SK-MEL-5 (cell line): ENCODE results near the gene CFAP97D1. TPM values are rescaled to one million over a fixed set of nuclear protein-coding genes. Genes with fewer than 3 reads are reported as not detected.

Experiments used
- DNase-seq: peaks from one replicate; pipeline ENCODE4 v3.0.0-alpha.2; 2016; ENCODE audit warnings: low read depth, low spot score
- in situ Hi-C: cut with HindIII; loops from 2 replicates; pipeline ENCODE4 v1.10.0; 2016; ENCODE audit warnings: low sequenced_read_pairs, high pct_unique_total_duplicates, low pct_unique_long_range_greater_than_20kb
- polyA plus RNA-seq, 2 experiments: library from polyadenylated mRNA; depleted of rRNA; stranded (reverse); fragments of >200 nt; gene quantifications; 2 replicates each; pipeline ENCODE4 v1.2.3, GENCODE V29; 2015
- total RNA-seq: library from RNA; depleted of rRNA; stranded (reverse); fragments of >200 nt; shearing (Covaris generic); gene quantifications from 2 replicates; pipeline ENCODE4 v1.2.3, GENCODE V29; 2014; rRNA removed

Gene CFAP97D1
- total RNA-seq = 0.05 and 0.19 TPM in 2 replicates
- 0.02 and 0.18 TPM in 2 replicates for polyA plus RNA-seq (2015; cell fraction: cytosol; rRNA removed)
- polyA plus RNA-seq (2015; cell fraction: nucleus; rRNA removed) = not detected in 2 replicates

DNA sequence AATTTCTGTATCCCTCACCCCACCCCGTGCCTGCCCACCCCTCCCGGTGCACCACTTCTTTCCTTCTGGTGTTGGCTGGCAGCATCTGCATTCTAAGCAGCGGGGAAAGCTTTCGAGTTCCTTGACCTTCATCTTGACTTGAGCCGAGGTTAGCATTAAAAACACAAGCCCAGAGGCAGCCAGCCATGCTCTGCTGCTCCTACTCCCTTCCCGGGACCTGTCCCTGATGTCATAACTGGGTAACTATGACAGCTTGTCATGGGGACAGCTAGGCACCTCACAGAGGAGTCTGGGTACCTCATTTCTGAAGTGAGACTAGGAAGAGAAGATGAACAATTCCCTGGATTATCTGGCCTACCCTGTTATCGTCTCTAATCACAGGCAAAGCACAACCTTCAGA lies at the start of gene CFAP97D1:
Gene CFAP97D1 (plus strand): TSS at position 301 of the 400 bp plus-strand sequence. CDS start 28 bp downstream, at position 329.
- in situ Hi-C loops = no loop called here
- DNase-seq = no peak

DNA sequence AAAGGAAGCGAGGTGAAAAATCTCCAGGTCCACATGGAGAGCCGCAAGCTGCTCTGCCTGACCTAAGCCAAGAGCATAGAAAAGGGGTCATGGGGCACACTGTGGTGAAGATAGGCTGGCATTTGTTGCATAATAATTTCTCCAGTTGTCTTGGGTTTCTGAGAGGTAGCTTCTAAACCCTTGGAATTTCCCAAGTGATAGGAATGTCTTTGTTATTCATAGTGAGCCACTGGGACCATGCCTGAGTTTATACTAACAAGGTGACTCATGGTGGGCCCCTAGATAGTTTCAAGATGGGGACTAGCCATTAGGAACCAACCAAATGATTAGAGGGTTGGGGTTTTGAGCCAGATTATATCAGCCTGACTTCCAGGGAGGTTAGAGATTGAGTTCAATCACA lies 47.3 kb upstream of the CFAP97D1 start:
- in situ Hi-C loops = no loop called here
- no peak for DNase-seq

DNA sequence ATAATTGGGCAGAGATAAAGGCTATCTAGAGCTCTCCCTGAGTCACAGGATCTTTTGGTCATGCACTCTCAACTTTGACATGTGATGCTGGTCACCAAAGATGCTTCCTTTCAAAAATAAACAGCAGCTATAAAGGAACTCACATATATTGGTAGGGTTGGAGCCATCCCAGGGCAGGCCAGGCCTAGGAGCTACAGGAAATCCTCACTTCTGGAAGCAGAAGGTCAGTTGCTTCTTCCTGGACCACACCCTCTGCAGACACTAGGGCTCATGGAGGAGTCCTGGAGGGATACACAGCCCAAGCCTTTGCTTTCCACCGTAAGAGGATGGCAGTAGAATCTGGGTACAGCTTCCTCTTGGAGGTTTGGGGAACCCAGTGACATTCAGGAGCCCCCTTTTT lies 46.3 kb upstream of the CFAP97D1 start:
- DNase-seq = no peak
- in situ Hi-C loops = no loop called here

DNA sequence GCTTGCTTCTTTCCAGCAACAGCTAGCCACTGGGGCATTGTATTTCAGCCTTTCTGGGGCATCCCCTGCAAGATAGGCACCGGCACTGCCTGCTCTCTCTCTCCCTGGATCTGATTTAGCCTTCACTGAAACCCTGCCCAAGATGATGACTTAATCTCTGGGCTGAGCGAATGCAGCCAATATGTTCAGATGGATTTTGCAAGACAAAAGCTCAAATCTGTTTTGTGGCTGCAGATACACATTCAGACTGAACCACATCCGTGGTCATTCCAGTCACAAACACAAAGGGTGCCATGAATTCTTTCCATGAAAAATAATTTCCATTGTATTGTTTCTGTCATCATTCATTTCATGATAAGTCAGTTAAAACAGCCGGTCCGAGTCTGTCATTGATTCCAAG lies 45.9 kb upstream of the CFAP97D1 start:
- no peak for DNase-seq
- in situ Hi-C loops = no loop called here

DNA sequence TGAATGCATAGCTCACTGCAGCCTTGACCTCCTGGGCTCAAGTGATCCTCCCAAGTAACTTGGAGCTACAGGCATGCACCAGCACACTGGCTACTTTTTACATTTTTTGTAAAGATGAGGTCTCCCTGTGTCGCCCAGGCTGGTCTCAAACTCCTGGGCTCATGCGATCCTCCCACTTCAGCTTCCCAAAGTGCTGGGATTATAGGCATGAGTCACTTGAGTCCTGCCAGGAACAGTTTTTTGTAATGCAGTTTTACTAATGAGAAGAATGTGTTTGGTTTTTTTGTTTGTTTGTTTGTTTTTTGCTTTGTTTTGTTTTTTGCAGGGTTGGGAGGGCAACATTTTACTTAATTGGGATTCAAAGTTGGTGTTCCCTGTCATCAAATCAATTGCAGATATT lies 43.8 kb upstream of the CFAP97D1 start:
- in situ Hi-C loops = no loop called here
- DNase-seq = no peak

DNA sequence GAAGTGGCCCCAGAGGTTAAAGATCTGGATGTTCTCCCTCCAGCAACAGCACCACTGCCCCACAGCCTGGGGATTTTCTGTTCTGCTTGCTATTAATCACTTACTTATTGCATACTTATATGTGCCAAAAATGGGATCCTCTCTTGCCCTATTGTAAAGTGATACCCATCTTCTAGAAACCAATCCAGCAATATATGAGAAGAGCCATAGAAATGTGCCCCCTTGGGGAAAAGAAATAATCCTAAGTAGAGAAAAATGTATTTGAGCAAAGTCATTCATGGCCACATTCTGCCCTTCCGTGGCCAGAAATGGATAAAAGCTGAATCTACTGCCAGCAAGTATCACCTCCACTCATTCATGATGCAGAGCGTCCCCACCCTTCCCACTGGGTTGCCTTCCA lies 42.5 kb upstream of the CFAP97D1 start:
- in situ Hi-C loops = no loop called here
- no peak for DNase-seq

DNA sequence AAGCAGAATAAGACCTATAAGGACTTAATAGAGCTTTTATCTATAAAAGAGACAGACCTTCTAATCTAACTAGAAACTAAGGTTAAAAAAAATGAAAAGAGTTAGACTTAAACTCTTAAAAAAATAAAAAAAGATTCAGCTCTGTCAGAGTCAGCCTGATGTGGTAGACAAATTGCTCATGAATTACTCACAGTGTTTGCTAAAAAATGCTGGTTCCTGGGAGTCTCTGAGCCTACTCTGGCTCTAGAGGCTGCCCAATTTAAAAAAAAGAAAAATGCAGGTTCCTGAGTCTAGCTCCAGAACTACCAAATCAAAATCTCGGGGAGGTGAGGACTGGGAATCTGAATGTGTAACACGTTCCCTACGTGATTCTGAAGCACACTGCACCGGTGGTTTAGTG lies 39.7 kb upstream of the CFAP97D1 start:
- no peak for DNase-seq
- in situ Hi-C loops = no loop called here

DNA sequence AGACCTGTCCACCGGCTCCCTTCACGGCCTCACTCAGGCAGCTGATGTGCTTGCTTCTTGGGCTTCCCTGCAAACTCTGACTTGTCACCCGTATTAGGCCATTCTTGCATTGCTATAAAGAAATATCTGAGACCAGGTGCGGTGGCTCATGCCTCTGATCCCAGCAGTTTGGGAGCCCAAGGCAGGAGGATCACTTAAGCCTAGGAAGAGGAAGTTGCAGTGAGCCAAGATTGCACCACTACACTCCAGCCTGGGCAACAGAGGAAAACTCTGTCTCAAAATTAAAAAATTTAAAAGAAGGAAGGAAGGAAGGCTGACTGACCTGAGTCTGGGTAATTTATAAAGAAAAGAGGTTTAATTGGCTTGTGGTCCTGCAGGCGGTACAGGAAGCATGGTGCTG lies 38.6 kb upstream of the CFAP97D1 start:
- DNase-seq = no peak
- in situ Hi-C loops = no loop called here

DNA sequence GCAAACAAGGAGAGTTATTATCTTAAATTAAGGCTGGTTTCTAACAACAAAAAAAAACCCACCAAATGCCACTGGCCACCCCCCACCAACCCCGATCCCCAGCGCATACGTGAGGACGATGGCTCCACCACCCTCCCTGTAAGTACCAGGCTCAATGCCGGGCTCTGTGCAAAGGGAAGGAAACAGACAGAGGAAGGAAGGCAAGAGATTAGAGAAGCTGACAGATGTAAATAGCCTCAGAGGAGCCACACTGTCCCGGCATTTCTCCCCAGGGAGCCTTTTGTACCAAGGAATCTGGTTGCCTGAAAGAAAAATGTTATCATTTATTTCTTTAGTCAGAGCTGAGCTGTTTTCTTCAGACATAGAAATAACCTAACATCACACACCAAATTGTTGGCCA lies 34.7 kb upstream of the CFAP97D1 start:
- in situ Hi-C loops = no loop called here
- DNase-seq = no peak

DNA sequence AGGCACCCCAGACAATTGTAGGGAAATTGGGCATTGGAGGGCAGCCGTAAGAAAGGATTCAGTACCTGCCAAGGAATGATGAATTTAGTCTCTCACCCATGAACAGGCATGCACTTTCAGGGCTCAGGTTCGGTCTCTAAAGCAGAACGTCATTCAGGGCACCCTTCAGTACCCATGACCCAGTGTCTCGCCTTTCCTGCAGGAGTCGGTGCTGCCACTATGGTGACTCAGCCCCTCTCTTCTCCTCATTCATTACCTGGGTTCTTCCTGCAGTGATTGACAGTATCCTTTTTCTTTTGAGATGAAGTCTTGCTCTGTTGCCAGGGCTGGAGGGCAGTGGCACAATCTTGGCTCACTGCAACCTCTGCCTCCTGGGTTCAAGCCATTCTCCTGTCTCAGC lies 30.1 kb upstream of the CFAP97D1 start:
- no peak for DNase-seq
- in situ Hi-C loops = loop anchor here (10.0 kb wide), 1 partner anchor 45 kb away; no protein-coding TSS in a partner anchor

DNA sequence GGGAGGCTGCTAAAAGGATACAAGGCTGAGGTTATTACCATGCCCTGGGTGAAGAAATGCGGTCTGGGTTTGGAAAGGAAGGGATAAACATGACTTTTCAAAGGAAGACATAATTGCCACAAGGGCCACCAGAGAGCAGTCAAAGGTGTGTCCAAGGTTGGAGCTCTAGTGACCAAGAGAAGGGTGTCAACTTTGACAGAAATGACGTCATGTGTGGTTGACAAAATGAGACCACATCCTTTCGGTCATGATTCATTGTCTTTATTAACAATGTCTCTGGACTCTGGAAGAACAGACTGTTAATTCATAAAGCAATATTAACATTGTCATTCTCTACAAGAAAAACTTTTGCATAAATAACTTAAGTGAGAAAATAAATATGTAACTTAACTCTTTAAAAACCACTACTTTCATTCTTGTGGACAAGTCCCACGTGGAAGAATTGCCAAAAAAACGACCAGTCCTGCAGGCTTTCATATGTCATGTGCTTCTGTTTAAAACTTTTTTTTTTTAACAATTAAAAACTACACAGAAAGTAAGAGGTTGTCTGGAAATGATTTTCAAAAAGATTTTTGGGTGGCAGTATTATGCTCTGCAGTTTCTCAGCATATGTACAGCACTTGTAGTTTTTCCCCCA lies 26.6 kb upstream of the CFAP97D1 start:
- DNase-seq = peak; percentile 13
- in situ Hi-C loops = loop anchor here (10.0 kb wide), 1 partner anchor 49 kb away; no protein-coding TSS in a partner anchor

DNA sequence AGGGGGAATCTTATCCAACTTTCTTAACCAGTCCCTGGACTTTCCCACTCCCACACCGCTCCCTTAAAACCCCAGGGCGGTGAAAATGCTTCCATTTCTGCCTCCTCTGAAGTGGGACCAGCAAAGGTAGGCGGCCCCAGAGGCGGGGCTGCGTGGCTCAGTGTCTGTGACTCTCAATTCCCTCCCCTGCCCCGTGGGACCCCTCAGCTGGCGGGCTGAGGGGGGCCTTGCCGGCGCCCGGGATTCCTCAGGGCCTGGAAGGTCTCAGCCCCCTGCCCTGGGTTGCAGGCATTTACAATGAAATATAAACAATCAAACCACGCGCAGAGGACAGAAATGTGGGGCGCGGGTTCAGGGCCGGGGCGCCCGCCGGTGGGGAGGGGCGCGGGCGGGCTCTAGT lies 25.3 kb upstream of the CFAP97D1 start:
- no peak for DNase-seq
- in situ Hi-C loops = loop anchor here (10.0 kb wide), 1 partner anchor 50 kb away; no protein-coding TSS in a partner anchor

DNA sequence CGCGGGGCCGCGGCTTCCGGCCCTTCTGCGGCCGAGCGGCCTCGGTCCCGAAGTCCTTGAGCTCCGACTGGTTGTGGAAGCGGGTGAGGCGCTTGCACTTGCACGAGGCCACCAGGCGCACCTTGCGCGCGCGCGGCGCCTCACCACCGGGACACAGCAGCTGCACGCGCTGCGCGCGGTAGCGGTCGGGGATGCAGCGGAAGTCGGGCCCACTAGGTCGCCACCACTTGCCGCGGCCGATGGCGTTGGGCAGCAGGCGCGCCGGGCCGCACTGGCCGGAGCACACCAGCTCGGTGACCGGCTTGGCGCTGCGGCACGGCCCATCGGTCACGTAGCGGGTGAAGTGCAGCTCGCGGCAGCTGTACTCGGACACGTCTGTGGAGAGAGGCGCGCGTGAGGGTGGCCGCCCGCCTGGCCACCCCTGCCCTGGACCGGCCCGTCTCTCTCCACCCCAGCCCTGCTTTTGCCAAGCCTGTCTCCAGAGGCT lies 24.8 kb upstream of the CFAP97D1 start:
- no peak for DNase-seq
- in situ Hi-C loops = loop anchor here (10.0 kb wide), 1 partner anchor 51 kb away; no protein-coding TSS in a partner anchor

DNA sequence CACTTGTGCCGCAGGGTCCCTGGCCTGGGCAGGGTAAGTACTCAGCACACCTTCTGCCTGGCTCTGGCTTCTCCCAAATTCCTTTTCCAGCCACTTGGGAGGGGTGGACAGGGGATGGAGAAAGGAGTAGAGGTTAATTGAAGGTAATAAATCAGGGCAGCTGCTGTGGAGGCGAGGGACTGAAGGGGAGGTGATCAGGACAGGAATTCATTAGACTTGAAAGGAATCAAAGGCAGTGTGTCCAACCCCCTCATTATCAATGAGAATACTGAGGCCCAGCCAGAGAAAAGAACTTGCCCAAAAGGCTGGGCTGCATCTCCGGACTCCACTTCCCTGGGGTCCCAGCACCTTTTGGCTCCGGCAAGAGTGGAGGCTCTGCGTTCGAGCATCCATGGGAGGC lies 24.0 kb upstream of the CFAP97D1 start:
- no peak for DNase-seq
- in situ Hi-C loops = loop anchor here (10.0 kb wide), 1 partner anchor 51 kb away; no protein-coding TSS in a partner anchor

DNA sequence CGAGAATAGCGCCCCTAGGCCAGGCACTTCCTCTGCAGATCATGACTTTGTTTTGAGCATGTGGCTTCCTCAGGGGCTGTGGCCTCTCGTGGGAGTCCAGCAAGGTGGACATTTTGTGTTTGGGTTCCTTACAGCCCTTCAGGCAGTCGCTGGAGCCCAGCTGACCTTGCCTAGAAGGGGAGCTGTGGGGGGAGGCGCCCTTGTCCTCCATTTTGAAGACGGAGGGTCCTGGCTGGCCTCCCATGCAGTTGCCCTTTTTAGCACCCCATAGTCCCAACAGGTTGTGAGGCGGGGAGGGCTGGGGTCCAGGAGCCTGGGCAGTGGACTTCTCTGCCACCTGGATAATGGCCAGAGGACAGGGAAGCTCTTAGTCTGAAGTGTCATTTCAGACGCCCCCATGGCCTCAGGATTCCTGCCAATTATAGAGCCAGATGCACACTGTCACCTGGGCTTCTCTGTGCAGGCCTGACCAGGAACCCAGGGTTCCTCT lies 23.0 kb upstream of the CFAP97D1 start:
- DNase-seq = no peak
- in situ Hi-C loops = loop anchor here (10.0 kb wide), 1 partner anchor 52 kb away; no protein-coding TSS in a partner anchor

DNA sequence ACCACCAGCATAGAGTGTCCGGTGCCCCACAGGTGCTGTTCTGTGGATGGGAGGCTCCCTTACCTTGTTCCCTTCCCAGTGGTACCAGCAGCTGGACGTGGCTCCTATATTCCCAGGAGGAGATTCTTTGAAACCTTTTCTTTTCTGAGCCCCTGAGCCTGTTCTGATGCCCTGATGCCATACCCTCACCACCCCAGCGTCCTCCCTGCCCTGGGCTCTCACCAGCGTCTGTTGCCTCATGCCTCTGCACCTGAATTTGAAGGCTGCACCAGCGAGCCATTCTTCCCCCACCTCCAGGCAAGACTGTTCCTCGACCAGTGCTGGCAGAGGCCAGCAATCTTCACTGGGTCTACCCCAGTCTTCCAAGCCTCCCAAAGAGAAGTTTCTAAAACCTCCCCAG lies 22.1 kb upstream of the CFAP97D1 start:
- in situ Hi-C loops = loop anchor here (10.0 kb wide), 1 partner anchor 53 kb away; no protein-coding TSS in a partner anchor
- no peak for DNase-seq

DNA sequence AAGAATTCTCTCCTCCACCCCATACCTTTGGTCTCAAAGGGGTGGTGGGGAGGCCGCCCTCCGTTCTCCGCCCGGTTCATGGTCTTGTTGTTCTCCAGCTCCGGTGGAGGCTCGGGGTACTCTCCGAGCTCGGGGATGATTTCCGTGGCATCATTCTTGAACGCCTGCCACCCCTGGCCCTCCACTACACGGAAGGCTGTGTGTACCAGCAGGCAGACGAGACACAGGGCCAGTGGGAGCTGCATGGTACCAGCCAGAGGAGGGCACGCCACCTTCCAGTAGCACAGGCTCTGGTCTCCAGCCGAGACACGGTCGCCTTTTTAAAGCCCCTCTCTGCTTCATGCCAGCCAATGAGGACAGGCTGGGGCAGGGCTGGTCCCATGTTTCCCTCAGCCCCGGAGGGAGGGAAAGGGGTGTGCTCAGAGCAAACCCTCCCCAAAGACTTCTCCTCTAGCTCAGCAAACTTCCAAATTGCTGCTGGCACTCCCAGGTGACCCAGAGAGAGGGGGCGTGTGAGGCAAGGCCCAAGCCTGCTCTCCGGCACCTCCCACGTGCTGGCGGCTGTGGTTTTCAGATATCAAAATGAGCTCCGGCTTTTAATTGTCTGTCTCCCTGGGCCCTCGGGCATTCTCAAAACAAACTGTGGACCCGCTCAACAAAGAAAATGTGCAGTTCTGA lies 21.6 kb upstream of the CFAP97D1 start, which contains the start of gene SOST:
Gene SOST (minus strand): TSS at position 295 of the 678 bp plus-strand sequence. CDS start 50 bp downstream, at position 245.
- in situ Hi-C loops = loop anchor here (10.0 kb wide), 1 partner anchor 54 kb away; no protein-coding TSS in a partner anchor
- DNase-seq = no peak

DNA sequence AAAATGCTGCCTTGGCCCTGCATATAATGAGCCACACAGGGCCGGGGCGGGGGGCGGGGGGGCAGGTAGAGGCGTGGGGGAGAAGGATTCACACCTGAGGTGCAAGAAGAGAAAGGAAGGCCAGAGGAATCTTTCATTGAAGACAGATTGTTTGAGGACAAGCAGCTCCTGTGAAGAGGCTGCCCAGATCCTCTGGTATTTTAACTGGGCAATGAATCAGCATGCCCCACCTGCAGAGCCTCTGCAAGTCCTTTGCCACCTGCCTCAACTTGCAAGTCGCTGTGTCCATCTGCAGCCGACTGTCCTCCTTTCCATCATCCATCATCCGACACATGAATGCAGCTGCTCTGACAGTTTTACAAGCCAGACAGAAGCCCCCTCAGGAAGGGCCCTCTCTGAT lies 20.4 kb upstream of the CFAP97D1 start:
- in situ Hi-C loops = loop anchor here (10.0 kb wide), 1 partner anchor 55 kb away; no protein-coding TSS in a partner anchor
- DNase-seq = no peak
